Measurements from ENCODE around the gene SMARCAL1.

Gene SMARCAL1

GRCh38 chr2:216418981-216419380, 6.7 kb downstream of the SMARCAL1 start:
- H3K9me3 ChIP-seq (ENCODE audit: control insufficient read depth, low read depth, low read length) = no peaks in the 10 kb centered on the region
- no peak overlapping the region for H3K4me3 ChIP-seq (ENCODE audit: low read length)
- H3K27ac ChIP-seq (ENCODE audit: low read length) = no peak overlapping the region
- H3K36me3 ChIP-seq (ENCODE audit: control insufficient read depth, low read depth, low read length) = peaks cover 35% of the 10 kb centered on the region
- H3K4me1 ChIP-seq (ENCODE audit: control insufficient read depth, low read depth, low read length) = no peaks in the 10 kb centered on the region
- H3K9ac ChIP-seq (ENCODE audit: low read length) = no peak overlapping the region
- no peaks in the 10 kb centered on the region for H3K27me3 ChIP-seq (ENCODE audit: control insufficient read depth, insufficient read depth, low read length)

DNA sequence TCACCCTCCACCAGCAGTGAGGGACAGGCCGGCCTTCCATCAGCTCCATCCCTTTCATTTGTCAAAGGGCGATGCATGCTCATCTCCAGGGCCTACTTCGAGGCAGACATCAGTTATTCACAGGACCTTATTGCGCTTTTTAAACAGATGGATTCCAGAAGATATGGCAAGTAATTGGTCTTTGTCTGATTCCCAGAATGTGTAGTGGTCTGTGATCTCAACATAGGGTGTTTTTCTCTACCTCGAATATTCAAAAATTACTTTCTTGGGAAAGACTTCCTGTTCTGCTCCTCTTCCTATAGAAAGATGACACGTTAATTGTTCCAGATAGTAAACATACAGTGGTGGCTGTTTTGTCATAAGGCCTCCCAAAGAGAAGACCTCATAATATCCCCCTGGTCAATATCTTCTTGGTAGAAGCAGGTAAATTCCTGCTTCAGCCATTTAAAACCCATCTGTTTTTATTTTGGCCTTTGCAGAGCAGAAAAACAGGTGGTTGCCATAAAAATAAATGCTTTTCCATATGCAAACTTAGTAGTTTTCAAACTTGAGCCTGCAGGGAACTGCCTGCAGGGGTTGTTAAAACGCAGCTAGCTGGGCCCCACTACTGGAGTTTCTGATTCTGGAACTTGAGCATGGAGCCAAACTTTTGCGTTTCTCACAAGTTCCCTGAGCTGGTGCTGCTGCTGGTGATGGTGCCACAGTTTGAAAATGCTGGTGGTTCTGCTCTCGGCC, 8.2 kb downstream of the SMARCAL1 start:
- Histone ChIP-seq H3K9me3 (ENCODE audit: control insufficient read depth, low read depth, low read length) (no peaks in the 10 kb centered on the region), H3K9ac (ENCODE audit: low read length) (no peak overlapping the region), H3K36me3 (ENCODE audit: control insufficient read depth, low read depth, low read length) (peaks cover 45% of the 10 kb centered on the region), H3K27me3 (ENCODE audit: control insufficient read depth, insufficient read depth, low read length) (no peaks in the 10 kb centered on the region), H3K27ac (ENCODE audit: low read length) (no peak overlapping the region), H3K4me3 (ENCODE audit: low read length) (no peak overlapping the region), H3K4me1 (ENCODE audit: control insufficient read depth, low read depth, low read length) (no peaks in the 10 kb centered on the region)

DNA sequence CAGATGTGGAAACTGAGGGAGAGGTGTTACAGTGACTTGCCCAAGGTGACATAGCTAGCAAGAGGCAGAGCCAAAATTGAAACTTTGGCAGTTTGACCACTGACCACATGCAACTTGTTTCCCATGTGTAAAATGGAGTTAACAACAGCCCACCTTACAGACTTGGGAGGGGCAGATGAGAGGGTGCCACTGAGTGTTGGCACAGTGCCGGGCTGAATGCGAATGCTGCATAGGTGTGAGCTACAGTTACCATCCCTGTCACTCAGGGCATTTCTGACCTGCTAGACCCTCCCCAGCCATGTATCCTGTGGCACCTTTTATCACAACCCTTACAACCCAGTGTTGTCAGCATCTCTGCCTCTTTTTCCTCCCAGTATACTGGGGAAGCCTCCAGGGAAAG, 10.8 kb downstream of the SMARCAL1 start:
- H3K9me3 ChIP-seq (ENCODE audit: control insufficient read depth, low read depth, low read length) = no peaks in the 10 kb centered on the region
- H3K27me3 ChIP-seq (ENCODE audit: control insufficient read depth, insufficient read depth, low read length) = no peaks in the 10 kb centered on the region
- H3K4me1 ChIP-seq (ENCODE audit: control insufficient read depth, low read depth, low read length) = no peaks in the 10 kb centered on the region
- peaks cover 46% of the 10 kb centered on the region for H3K36me3 ChIP-seq (ENCODE audit: control insufficient read depth, low read depth, low read length)
- no peak overlapping the region for H3K4me3 ChIP-seq (ENCODE audit: low read length)
- no peak overlapping the region for H3K9ac ChIP-seq (ENCODE audit: low read length)
- no peak overlapping the region for H3K27ac ChIP-seq (ENCODE audit: low read length)

- Histone ChIP-seq H3K4me3 (ENCODE audit: low read length) (no peak overlapping the region), H3K9ac (ENCODE audit: low read length) (no peak overlapping the region), H3K9me3 (ENCODE audit: control insufficient read depth, low read depth, low read length) (no peaks in the 10 kb centered on the region), H3K36me3 (ENCODE audit: control insufficient read depth, low read depth, low read length) (peaks cover 56% of the 10 kb centered on the region), H3K4me1 (ENCODE audit: control insufficient read depth, low read depth, low read length) (no peaks in the 10 kb centered on the region), H3K27ac (ENCODE audit: low read length) (no peak overlapping the region), H3K27me3 (ENCODE audit: control insufficient read depth, insufficient read depth, low read length) (no peaks in the 10 kb centered on the region)
Measured at GRCh38 chr2:216424274-216424673, 12.0 kb downstream of the SMARCAL1 start.

DNA sequence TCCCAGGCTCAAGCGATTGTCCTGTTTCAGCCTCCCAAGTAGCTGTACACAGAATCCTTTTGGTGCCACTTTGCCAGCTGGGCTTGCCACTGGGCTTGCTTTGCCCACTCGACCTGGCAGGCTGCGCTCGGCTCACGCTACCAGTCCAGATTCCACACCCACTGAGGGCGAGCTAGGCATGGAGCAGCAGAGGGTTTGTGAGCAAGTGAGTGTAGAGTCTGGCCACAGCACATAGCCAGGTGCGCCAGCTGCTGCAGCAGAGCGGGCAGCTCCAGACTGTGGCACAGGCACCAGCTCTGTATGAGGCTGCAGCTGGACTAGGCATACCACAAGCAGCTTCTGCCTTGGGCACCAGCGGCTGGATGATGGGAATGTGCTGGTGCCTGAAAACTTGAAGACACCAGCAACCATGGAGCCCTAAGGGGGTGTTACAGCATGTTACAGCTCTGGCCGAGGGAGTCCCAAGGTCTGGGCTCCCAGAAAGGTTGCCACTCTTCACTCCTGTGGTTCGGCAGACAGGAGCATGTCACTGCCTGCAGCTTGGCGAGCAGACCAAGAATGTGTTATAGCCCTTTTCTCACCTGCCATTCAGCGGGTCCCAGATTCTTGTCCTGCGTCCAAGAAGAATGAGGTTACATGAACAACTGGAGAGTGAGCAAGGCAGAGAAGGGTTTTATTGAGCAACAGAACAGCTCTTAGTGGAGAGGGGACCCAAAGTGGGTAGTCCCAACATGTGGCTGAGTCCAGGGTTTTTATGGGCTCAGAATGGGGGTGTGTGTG, 12.9 kb downstream of the SMARCAL1 start:
- Histone ChIP-seq H3K9me3 (ENCODE audit: control insufficient read depth, low read depth, low read length) (no peaks in the 10 kb centered on the region), H3K4me1 (ENCODE audit: control insufficient read depth, low read depth, low read length) (no peaks in the 10 kb centered on the region), H3K27ac (ENCODE audit: low read length) (no peak overlapping the region), H3K27me3 (ENCODE audit: control insufficient read depth, insufficient read depth, low read length) (no peaks in the 10 kb centered on the region), H3K4me3 (ENCODE audit: low read length) (no peak overlapping the region), H3K9ac (ENCODE audit: low read length) (no peak overlapping the region), H3K36me3 (ENCODE audit: control insufficient read depth, low read depth, low read length) (peaks cover 56% of the 10 kb centered on the region)

- Histone ChIP-seq H3K36me3 (ENCODE audit: control insufficient read depth, low read depth, low read length) (peaks cover 50% of the 10 kb centered on the region), H3K27ac (ENCODE audit: low read length) (no peak overlapping the region), H3K9me3 (ENCODE audit: control insufficient read depth, low read depth, low read length) (no peaks in the 10 kb centered on the region), H3K4me3 (ENCODE audit: low read length) (no peak overlapping the region), H3K27me3 (ENCODE audit: control insufficient read depth, insufficient read depth, low read length) (no peaks in the 10 kb centered on the region), H3K4me1 (ENCODE audit: control insufficient read depth, low read depth, low read length) (no peaks in the 10 kb centered on the region), H3K9ac (ENCODE audit: low read length) (no peak overlapping the region)
Measured at GRCh38 chr2:216426166-216426777, 14.0 kb downstream of the SMARCAL1 start.

DNA sequence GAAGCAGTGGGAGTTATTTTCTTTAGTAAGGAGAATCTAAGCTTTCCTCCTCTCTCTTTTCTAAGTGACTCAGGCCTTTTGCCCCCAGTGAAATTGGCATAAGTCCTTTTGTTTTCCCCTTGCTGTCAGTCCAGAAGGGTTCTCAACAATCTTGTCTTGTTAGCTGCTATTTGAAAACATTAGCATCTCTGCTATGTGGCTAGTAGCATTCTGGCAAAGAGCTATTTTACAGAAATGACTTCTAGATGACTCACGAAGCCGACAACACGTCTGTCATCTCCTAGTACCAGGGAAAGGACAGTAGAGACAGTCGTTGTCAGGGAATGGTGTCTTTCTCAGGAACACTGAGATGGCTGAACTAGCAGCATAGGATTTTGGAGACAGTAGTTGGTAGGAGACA, 14.7 kb downstream of the SMARCAL1 start:
- H3K27ac ChIP-seq (ENCODE audit: low read length) = no peak overlapping the region
- no peaks in the 10 kb centered on the region for H3K27me3 ChIP-seq (ENCODE audit: control insufficient read depth, insufficient read depth, low read length)
- H3K9ac ChIP-seq (ENCODE audit: low read length) = no peak overlapping the region
- H3K9me3 ChIP-seq (ENCODE audit: control insufficient read depth, low read depth, low read length) = no peaks in the 10 kb centered on the region
- H3K36me3 ChIP-seq (ENCODE audit: control insufficient read depth, low read depth, low read length) = peaks cover 46% of the 10 kb centered on the region
- H3K4me3 ChIP-seq (ENCODE audit: low read length) = no peak overlapping the region
- H3K4me1 ChIP-seq (ENCODE audit: control insufficient read depth, low read depth, low read length) = no peaks in the 10 kb centered on the region

GRCh38 chr2:216428618-216429350, 16.5 kb downstream of the SMARCAL1 start:
- Histone ChIP-seq H3K36me3 (ENCODE audit: control insufficient read depth, low read depth, low read length) (peaks cover 38% of the 10 kb centered on the region), H3K4me3 (ENCODE audit: low read length) (no peak overlapping the region)

DNA sequence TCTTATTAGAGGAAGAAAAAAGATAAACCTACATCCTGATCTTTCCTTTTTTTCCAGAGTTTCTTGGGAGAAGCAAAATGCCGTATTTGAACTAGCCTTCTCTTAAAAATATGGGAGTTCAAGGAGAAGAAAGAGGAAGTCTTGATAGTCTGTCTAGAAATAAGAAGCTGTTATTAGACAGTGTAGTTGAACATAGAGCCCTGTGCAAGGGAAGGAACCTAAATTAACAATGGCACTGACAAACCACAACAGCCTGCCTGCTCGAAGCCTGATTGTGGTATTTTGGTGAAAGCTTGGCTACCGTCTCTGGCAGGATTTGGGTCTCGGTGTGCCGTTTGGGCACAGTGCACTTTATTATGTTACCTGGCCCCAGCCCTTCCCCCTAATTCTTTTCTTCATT, 17.1 kb downstream of the SMARCAL1 start:
- Histone ChIP-seq H3K27ac (ENCODE audit: low read length) (no peak overlapping the region), H3K4me1 (ENCODE audit: control insufficient read depth, low read depth, low read length) (no peaks in the 10 kb centered on the region), H3K36me3 (ENCODE audit: control insufficient read depth, low read depth, low read length) (peaks cover 38% of the 10 kb centered on the region), H3K27me3 (ENCODE audit: control insufficient read depth, insufficient read depth, low read length) (no peaks in the 10 kb centered on the region), H3K9me3 (ENCODE audit: control insufficient read depth, low read depth, low read length) (no peaks in the 10 kb centered on the region), H3K9ac (ENCODE audit: low read length) (no peak overlapping the region), H3K4me3 (ENCODE audit: low read length) (no peak overlapping the region)

More at GRCh38 chr2:216428618-216429350, 16.5 kb downstream of the SMARCAL1 start:
- Histone ChIP-seq H3K27me3 (ENCODE audit: control insufficient read depth, insufficient read depth, low read length) (no peaks in the 10 kb centered on the region), H3K4me1 (ENCODE audit: control insufficient read depth, low read depth, low read length) (no peaks in the 10 kb centered on the region), H3K27ac (ENCODE audit: low read length) (no peak overlapping the region), H3K9ac (ENCODE audit: low read length) (no peak overlapping the region), H3K9me3 (ENCODE audit: control insufficient read depth, low read depth, low read length) (no peaks in the 10 kb centered on the region)

DNA sequence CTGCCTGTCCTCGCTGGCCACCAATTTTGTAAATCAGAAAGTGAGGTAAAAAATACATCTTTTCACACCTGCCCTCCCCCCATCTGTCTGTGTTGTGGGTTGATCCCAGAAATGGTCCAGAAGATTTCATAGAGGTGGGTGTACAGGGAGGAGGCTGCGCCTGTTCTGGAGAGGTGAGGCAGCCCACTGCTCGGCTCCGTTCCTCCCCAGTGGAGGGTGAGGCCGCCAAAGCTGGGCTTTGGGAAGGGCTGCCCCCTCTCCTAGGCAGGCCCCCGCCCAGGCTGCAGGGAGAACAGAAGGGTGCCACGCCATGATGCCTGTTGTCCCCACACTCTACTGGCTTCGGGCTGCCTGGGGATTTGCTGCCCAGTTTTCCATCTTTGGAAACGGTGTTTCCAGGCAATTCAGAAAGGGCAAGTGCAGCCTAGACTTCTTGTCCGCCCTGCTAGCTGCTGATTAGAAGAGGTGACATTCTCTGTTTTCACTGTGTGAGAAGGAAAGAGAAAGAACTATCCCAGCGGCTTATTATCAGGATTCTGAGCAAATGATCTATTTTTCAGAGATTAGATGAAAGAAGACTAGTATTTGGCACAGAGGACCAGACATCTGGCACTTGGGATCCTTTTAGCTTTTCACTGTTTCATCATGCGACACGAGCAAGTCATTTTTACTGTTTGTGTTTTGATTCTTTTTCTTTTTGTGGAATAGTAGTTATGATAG, 18.7 kb downstream of the SMARCAL1 start:
- H3K9me3 ChIP-seq (ENCODE audit: control insufficient read depth, low read depth, low read length) = no peaks in the 10 kb centered on the region
- no peak overlapping the region for H3K4me3 ChIP-seq (ENCODE audit: low read length)
- no peaks in the 10 kb centered on the region for H3K4me1 ChIP-seq (ENCODE audit: control insufficient read depth, low read depth, low read length)
- H3K27me3 ChIP-seq (ENCODE audit: control insufficient read depth, insufficient read depth, low read length) = no peaks in the 10 kb centered on the region
- no peak overlapping the region for H3K9ac ChIP-seq (ENCODE audit: low read length)
- H3K36me3 ChIP-seq (ENCODE audit: control insufficient read depth, low read depth, low read length) = peaks cover 36% of the 10 kb centered on the region
- no peak overlapping the region for H3K27ac ChIP-seq (ENCODE audit: low read length)

DNA sequence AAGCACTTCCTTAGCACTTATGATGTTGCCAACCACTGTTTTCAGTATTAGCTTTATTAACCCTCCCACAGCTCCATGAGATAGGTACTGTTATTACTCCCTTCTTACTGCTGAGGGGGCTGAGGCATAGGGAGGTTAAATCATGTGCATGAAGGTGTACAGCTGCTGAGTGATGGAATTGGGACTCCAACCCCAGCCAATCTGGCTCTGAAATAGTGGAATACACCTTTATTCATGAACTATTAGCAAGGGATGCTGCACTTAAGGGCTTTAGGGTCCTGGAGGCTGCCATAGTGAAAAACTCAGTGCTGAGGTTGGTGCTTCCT, 19.2 kb downstream of the SMARCAL1 start:
- no peak overlapping the region for H3K4me3 ChIP-seq (ENCODE audit: low read length)
- H3K4me1 ChIP-seq (ENCODE audit: control insufficient read depth, low read depth, low read length) = no peaks in the 10 kb centered on the region
- no peak overlapping the region for H3K9ac ChIP-seq (ENCODE audit: low read length)
- no peak overlapping the region for H3K27ac ChIP-seq (ENCODE audit: low read length)
- H3K27me3 ChIP-seq (ENCODE audit: control insufficient read depth, insufficient read depth, low read length) = no peaks in the 10 kb centered on the region
- peaks cover 39% of the 10 kb centered on the region for H3K36me3 ChIP-seq (ENCODE audit: control insufficient read depth, low read depth, low read length)
- H3K9me3 ChIP-seq (ENCODE audit: control insufficient read depth, low read depth, low read length) = no peaks in the 10 kb centered on the region
